Measurements from ENCODE around the gene TEKT1. TPM values are rescaled to one million over a fixed set of nuclear protein-coding genes. Genes with fewer than 3 reads are reported as not detected.

Gene TEKT1
- total RNA-seq, 6 experiments from 2014 or later, result not detected

GRCh38 chr17:6868582-6868981 is 37.1 kb upstream of the TEKT1 start:
- no peak for DNase-seq
- intact Hi-C loops (cut with DNase I), result no loop called here
- TF ChIP-seq POLR2A (IDR thresholded peaks at IDR 0.05), result no peak
- no peak for TF ChIP-seq CTCF (IDR thresholded peaks at IDR 0.05)
- no peaks in the 10 kb centered on the region for H3K9me3 ChIP-seq
- no peaks in the 10 kb centered on the region for H3K36me3 ChIP-seq
- H3K4me3 ChIP-seq, result no peak overlapping the region
- H3K4me1 ChIP-seq, result no peaks in the 10 kb centered on the region
- WGBS (ENCODE audit: insufficient coverage, low coverage, low lambda C conversion rate, missing lambda C conversion rate), result 37% methylated on average over 2 of the region's 2 CpGs
- ATAC-seq, result peak in 1 of 4 donors; percentile 87
- H3K27ac ChIP-seq, result no peak overlapping the region
- no peaks in the 10 kb centered on the region for H3K27me3 ChIP-seq

GRCh38 chr17:6867849-6868248 is 36.3 kb upstream of the TEKT1 start:
- Histone ChIP-seq H3K9me3 (no peaks in the 10 kb centered on the region), H3K4me3 (no peak overlapping the region), H3K36me3 (no peaks in the 10 kb centered on the region), H3K4me1 (no peaks in the 10 kb centered on the region), H3K27me3 (no peaks in the 10 kb centered on the region), H3K27ac (no peak overlapping the region)
- DNase-seq (no peak), ATAC-seq (peak in 1 of 4 donors; percentile 17)
- intact Hi-C loops (cut with DNase I), result no loop called here
- 67% methylated on average over 3 of the region's 3 CpGs for WGBS (ENCODE audit: insufficient coverage, low coverage, low lambda C conversion rate, missing lambda C conversion rate)
- no peak for TF ChIP-seq POLR2A (IDR thresholded peaks at IDR 0.05)
- no peak for TF ChIP-seq CTCF (IDR thresholded peaks at IDR 0.05)

- H3K4me3 ChIP-seq, result no peak overlapping the region
- H3K4me1 ChIP-seq, result peaks cover 0 to 8% (median 3%) of the 10 kb centered on the region in 4 donors
- DNase-seq (peak in 2 of 3 donors; percentile 48 to 63), ATAC-seq (peak; percentile 60 to 87 (median 74))
- H3K27me3 ChIP-seq, result no peaks in the 10 kb centered on the region
- no peak for TF ChIP-seq POLR2A (IDR thresholded peaks at IDR 0.05)
- TF ChIP-seq CTCF (IDR thresholded peaks at IDR 0.05), result no peak
- H3K36me3 ChIP-seq, result no peaks in the 10 kb centered on the region
- H3K27ac ChIP-seq, result no peak overlapping the region
- intact Hi-C loops (cut with DNase I), result no loop called here
- no peaks in the 10 kb centered on the region for H3K9me3 ChIP-seq
- 48% methylated on average over 2 of the region's 4 CpGs for WGBS (ENCODE audit: insufficient coverage, low coverage, low lambda C conversion rate, missing lambda C conversion rate)
These were observed 31.3 kb upstream of the TEKT1 start for GRCh38 chr17:6862825-6863224.

- Histone ChIP-seq H3K9me3 (no peaks in the 10 kb centered on the region), H3K36me3 (no peaks in the 10 kb centered on the region), H3K27me3 (no peaks in the 10 kb centered on the region), H3K4me3 (no peak overlapping the region), H3K27ac (no peak overlapping the region), H3K4me1 (peaks cover 0 to 14% (median 3%) of the 10 kb centered on the region in 4 donors)
- TF ChIP-seq POLR2A (IDR thresholded peaks at IDR 0.05), result no peak
- TF ChIP-seq CTCF (IDR thresholded peaks at IDR 0.05), result no peak
- ATAC-seq (no peak), DNase-seq (no peak)
- 94% methylated on average over 2 of the region's 2 CpGs for WGBS (ENCODE audit: insufficient coverage, low coverage, low lambda C conversion rate, missing lambda C conversion rate)
- intact Hi-C loops (cut with DNase I), result no loop called here
These were observed 30.6 kb upstream of the TEKT1 start for GRCh38 chr17:6862122-6862521.

GRCh38 chr17:6857904-6858303 is 26.4 kb upstream of the TEKT1 start:
- TF ChIP-seq CTCF (IDR thresholded peaks at IDR 0.05), result no peak
- TF ChIP-seq POLR2A (IDR thresholded peaks at IDR 0.05), result no peak
- no peak for DNase-seq
- WGBS (ENCODE audit: insufficient coverage, low coverage, low lambda C conversion rate, missing lambda C conversion rate), result 38% methylated on average over 2 of the region's 2 CpGs

More at GRCh38 chr17:6857904-6858303, 26.4 kb upstream of the TEKT1 start:
- Histone ChIP-seq H3K4me3 (no peak overlapping the region), H3K36me3 (no peaks in the 10 kb centered on the region), H3K4me1 (peaks cover 0 to 16% (median 3%) of the 10 kb centered on the region in 4 donors), H3K27ac (peak overlapping the region in 2 of 3 donors; percentile 43 to 45), H3K9me3 (no peaks in the 10 kb centered on the region), H3K27me3 (no peaks in the 10 kb centered on the region)
- intact Hi-C loops (cut with DNase I), result no loop called here
- peak; percentile 71 to 77 (median 75) for ATAC-seq
